Left lung (tissue), 10 donors: ENCODE data around the gene INCA1. TPM values are rescaled to one million over a fixed set of nuclear protein-coding genes. Genes with fewer than 3 reads are reported as not detected.

Experiments used
- ATAC-seq: fragments of 200-7000 bp; cut with Tn5 transposase; one replicate; pipeline ENCODE4 v1.9.1; 2020; ENCODE audit warnings: moderate library complexity
- DNase-seq, 4 donors: peaks; one replicate each; pipeline ENCODE4 v3.0.0-alpha.2; 2013 to 2020
- H3K27ac ChIP-seq, 2 donors: fragments of 200-600 bp; sonication (generic) in 1 of 2; one replicate each; pipeline versions ENCODE4 v1.5.0 to v1.8.0; 2020 to 2021
- H3K27me3 ChIP-seq, 2 donors: fragments of 200-600 bp; sonication (generic) in 1 of 2; one replicate each; pipeline versions ENCODE4 v1.5.0 to v1.8.0; 2020 to 2021
- H3K36me3 ChIP-seq, 2 donors: fragments of 200-600 bp; sonication (generic) in 1 of 2; one replicate each; pipeline versions ENCODE4 v1.5.0 to v1.8.0; 2020 to 2021
- H3K4me1 ChIP-seq, 2 donors: fragments of 200-600 bp; one replicate each; pipeline ENCODE4 v1.8.0; 2021
- H3K4me3 ChIP-seq, 2 donors: fragments of 200-600 bp; sonication (generic) in 1 of 2; one replicate each; pipeline versions ENCODE4 v1.5.0 to v1.8.0; 2020 to 2021; ENCODE audit warnings: mild to moderate bottlenecking in 1 of 2
- H3K9me3 ChIP-seq, 2 donors: fragments of 200-600 bp; sonication (generic) in 1 of 2; one replicate each; pipeline versions ENCODE4 v1.5.0 to v1.8.0; 2020 to 2021
- intact Hi-C, 2 donors: fragments of 100-400 bp; cut with DNase I; formaldehyde crosslinking; loops; one replicate each; pipeline versions ENCODE4 v1.11.2 to v1.14.2; 2022
- polyA plus RNA-seq, 6 donors: library from polyadenylated mRNA; unstranded; fragments of 120-200 nt; gene quantifications; one replicate each; pipeline ENCODE4 v1.2.1, GENCODE V29; 2013; ENCODE audit not compliant: insufficient read length in 6 of 6
- total RNA-seq, 2 donors: library from RNA; stranded (reverse); fragmentation: NEBNext Ultra II Directional; extraction: Animal tissue kit (Norgen Biotek cat#: 25700); gene quantifications; one replicate each; pipeline ENCODE4 v1.2.1, GENCODE V29; 2021
- TF ChIP-seq, protein P1 (sequence below), 2 donors: fragments of 200-600 bp; sonication (generic) in 1 of 2; IDR thresholded peaks; one replicate each; pipeline versions ENCODE4 v1.5.0 to v1.8.0; 2021; ENCODE audit warnings: antibody characterized with exemption in 2 of 2
- donor health status: DM: no; HTN: yes; CAD: no.
- donor health status: DM: no; HTN: no; CAD: no.

The INCA1 gene
- total and polyA plus RNA-seq, 8 donors = 1.0 to 11.5 (median 8.6) TPM

GRCh38 chr17:4956493-4957061 lies 40.7 kb downstream of the INCA1 start:
- H3K4me1 ChIP-seq = peaks cover 0 to 4% of the 10 kb centered on the region in 2 donors
- H3K27ac ChIP-seq = no peak overlapping the region
- TF ChIP-seq, protein P1, sequence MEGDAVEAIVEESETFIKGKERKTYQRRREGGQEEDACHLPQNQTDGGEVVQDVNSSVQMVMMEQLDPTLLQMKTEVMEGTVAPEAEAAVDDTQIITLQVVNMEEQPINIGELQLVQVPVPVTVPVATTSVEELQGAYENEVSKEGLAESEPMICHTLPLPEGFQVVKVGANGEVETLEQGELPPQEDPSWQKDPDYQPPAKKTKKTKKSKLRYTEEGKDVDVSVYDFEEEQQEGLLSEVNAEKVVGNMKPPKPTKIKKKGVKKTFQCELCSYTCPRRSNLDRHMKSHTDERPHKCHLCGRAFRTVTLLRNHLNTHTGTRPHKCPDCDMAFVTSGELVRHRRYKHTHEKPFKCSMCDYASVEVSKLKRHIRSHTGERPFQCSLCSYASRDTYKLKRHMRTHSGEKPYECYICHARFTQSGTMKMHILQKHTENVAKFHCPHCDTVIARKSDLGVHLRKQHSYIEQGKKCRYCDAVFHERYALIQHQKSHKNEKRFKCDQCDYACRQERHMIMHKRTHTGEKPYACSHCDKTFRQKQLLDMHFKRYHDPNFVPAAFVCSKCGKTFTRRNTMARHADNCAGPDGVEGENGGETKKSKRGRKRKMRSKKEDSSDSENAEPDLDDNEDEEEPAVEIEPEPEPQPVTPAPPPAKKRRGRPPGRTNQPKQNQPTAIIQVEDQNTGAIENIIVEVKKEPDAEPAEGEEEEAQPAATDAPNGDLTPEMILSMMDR (IDR thresholded peaks at IDR 0.05) = peak in 1 of 2 donors; percentile 25
- no peaks in the 10 kb centered on the region for H3K27me3 ChIP-seq
- intact Hi-C loops = no loop called here
- H3K4me3 ChIP-seq = no peak overlapping the region
- H3K36me3 ChIP-seq = peaks cover 0 to 32% of the 10 kb centered on the region in 2 donors
- DNase-seq = peak in 1 of 4 donors; percentile 85
- no peaks in the 10 kb centered on the region for H3K9me3 ChIP-seq
- no peak for ATAC-seq

DNA sequence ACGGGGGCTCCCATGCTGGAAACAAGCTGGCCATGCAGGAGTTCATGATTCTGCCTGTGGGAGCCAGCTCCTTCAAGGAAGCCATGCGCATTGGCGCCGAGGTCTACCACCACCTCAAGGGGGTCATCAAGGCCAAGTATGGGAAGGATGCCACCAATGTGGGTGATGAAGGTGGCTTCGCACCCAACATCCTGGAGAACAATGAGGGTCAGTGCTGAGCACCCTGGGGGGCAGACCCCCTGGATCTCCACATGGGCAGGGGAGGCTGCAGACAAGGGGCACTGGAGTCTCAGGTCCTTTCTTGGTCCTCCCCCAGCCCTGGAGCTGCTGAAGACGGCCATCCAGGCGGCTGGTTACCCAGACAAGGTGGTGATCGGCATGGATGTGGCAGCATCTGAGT lies 42.2 kb downstream of the INCA1 start:
- no peaks in the 10 kb centered on the region for H3K9me3 ChIP-seq
- no peak for ATAC-seq
- TF ChIP-seq, protein P1 (IDR thresholded peaks at IDR 0.05) = no peak
- H3K27ac ChIP-seq = no peak overlapping the region
- DNase-seq = peak in 1 of 4 donors; percentile 55
- H3K27me3 ChIP-seq = no peaks in the 10 kb centered on the region
- peaks cover 0 to 19% of the 10 kb centered on the region in 2 donors for H3K4me1 ChIP-seq
- H3K36me3 ChIP-seq = peaks cover 0 to 17% of the 10 kb centered on the region in 2 donors
- no peak overlapping the region for H3K4me3 ChIP-seq
- intact Hi-C loops = no loop called here

DNA sequence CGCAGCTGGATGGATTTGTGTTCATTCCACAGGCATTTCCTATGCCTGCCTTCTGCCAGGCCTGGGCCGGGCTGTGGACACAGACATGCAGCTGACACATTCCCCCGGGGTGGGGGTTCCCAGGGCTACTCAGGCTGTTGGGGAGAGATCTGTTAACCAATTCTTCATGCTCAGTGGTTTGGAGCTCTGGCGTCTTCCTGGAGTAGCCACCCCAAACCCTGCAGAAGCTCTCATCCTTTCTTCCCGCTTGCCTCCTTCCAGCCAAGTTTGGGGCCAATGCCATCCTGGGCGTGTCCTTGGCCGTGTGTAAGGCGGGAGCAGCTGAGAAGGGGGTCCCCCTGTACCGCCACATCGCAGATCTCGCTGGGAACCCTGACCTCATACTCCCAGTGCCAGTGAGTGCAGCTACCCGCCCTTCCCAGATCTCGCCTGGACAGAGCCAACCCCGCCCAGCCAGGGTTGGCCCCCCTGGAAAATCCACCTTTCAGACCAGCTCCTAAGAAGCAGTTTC lies 43.8 kb downstream of the INCA1 start:
- TF ChIP-seq, protein P1 (IDR thresholded peaks at IDR 0.05) = no peak
- H3K36me3 ChIP-seq = peaks cover 0 to 4% of the 10 kb centered on the region in 2 donors

DNA sequence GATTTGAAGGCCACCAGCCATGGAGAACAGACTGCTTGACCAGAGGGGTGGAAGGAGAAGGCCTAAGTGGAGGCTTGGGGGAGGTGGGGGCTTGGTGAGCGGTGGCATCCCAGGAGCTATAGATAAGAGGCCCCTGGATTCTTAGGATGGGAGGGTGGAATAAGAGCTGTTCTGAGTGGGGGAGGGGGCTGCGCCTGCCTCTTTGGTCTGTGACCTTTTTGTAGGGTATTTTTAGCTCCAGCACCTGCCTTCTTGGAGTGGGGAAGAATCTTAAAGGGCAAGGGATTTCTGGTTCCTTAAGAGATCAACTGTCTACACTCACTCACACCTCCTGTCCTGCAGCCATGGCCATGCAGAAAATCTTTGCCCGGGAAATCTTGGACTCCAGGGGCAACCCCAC lies 45.8 kb downstream of the INCA1 start:
- peaks cover 4 to 26% of the 10 kb centered on the region in 2 donors for H3K4me1 ChIP-seq
- no peaks in the 10 kb centered on the region for H3K9me3 ChIP-seq
- TF ChIP-seq, protein P1 (IDR thresholded peaks at IDR 0.05) = no peak
- peaks cover 0 to 9% of the 10 kb centered on the region in 2 donors for H3K36me3 ChIP-seq
- no peak for ATAC-seq
- H3K27me3 ChIP-seq = no peaks in the 10 kb centered on the region
- peak in 1 of 4 donors; percentile 43 for DNase-seq
- H3K27ac ChIP-seq = peak overlapping the region in 1 of 2 donors; percentile 100
- H3K4me3 ChIP-seq = no peak overlapping the region
- intact Hi-C loops = no loop called here

More for the DNA sequence above, 43.8 kb downstream of the INCA1 start:
- Histone ChIP-seq H3K27me3 (no peaks in the 10 kb centered on the region), H3K27ac (no peak overlapping the region), H3K4me3 (no peak overlapping the region), H3K9me3 (no peaks in the 10 kb centered on the region), H3K4me1 (peaks cover 0 to 21% of the 10 kb centered on the region in 2 donors)
- intact Hi-C loops = no loop called here
- peak in 1 of 4 donors; percentile 62 for DNase-seq
- ATAC-seq = no peak

DNA sequence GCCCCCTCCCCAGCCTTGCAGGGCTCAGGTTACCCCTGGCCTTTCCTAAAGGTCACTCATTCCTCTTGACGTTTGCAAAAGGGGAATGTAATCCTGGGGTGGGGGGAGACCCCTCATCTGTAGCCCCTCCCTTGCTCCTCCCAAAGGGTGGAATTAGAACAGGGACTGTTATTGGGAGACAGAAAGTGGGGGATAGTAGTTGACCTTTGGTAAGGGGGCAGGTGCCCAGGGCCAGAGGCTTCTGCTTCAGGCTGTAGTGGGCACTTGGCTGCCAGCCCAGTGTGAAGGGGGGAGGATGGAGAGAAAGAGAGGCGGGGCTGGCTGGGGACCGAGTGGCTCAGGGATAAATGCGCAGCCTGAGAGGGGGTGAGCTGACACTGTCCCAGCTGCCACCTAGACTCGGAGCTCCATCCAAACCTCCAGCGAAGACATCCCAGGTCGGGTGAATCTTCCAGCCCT lies 46.5 kb downstream of the INCA1 start, which contains the start of gene ENO3:
ENO3 (plus strand) TSS at position 374 of the 459 bp plus-strand sequence. CDS start 711 bp downstream, outside the sequence.
- intact Hi-C loops = no loop called here
- Histone ChIP-seq H3K27ac (peak within 1 kb of the TSS; percentile 99 to 100), H3K27me3 (no peaks in the 10 kb centered on the region), H3K9me3 (no peaks in the 10 kb centered on the region), H3K4me1 (peaks cover 11 to 33% of the 10 kb centered on the region in 2 donors), H3K4me3 (peak within 1 kb of the TSS; percentile 87 to 100), H3K36me3 (peaks cover 0 to 16% of the 10 kb centered on the region in 2 donors)
- peak in 1 of 4 donors; percentile 69 for DNase-seq
- no peak for ATAC-seq
- TF ChIP-seq, protein P1 (IDR thresholded peaks at IDR 0.05) = no peak
